HEK293 (cell line): Measurements from ENCODE around the gene CYB561A3.

ENCODE experiments used
- CTCF ChIA-PET: fragments of 350-600 bp; formaldehyde crosslinking; extraction: SDS; loops from one replicate; lab custom pipeline; 2021; ENCODE audit warnings: antibody characterized with exemption; lab: Yijun Ruan, JAX
- POLR2A ChIA-PET: fragments of 300-600 bp; formaldehyde crosslinking; extraction: SDS; loops from one replicate; lab custom pipeline; 2020; ENCODE audit warnings: antibody characterized with exemption, inconsistent platforms; lab: Yijun Ruan, JAX
- H3K27ac ChIP-seq: fragments of 200-500 bp; sonication (Bioruptor generic); 2 replicates; pipeline ENCODE4 v1.5.1; 2014; ENCODE audit warnings: low read depth, low read length, control low read depth, inconsistent platforms; ENCODE audit errors: extremely low read depth
- H3K36me3 ChIP-seq, 2 experiments: fragments of 200-500 bp in 1 of 2; sonication (Bioruptor generic) in 1 of 2; 1 replicate in 1 of 2; 2 replicates in 1 of 2; pipeline ENCODE4 v1.5.1; 2014 to 2017; ENCODE audit warnings: inconsistent platforms in 2 of 2, low read length in 2 of 2; ENCODE audit not compliant: control insufficient read depth in 2 of 2, insufficient read depth in 1 of 2
- H3K4me1 ChIP-seq: fragments of 200-500 bp; sonication (Bioruptor generic); 2 replicates; pipeline ENCODE4 v1.5.1; 2014; ENCODE audit warnings: mild to moderate bottlenecking, low read length, inconsistent platforms; ENCODE audit not compliant: control insufficient read depth, insufficient read depth
- H3K4me3 ChIP-seq: 2 replicates; pipeline ENCODE4 v1.5.1; 2011; ENCODE audit warnings: low read depth, mild to moderate bottlenecking, control low read depth, low read length, moderate library complexity
- H3K9me3 ChIP-seq: fragments of 200-500 bp; sonication (Bioruptor generic); 2 replicates; pipeline ENCODE4 v1.5.1; 2014; ENCODE audit warnings: low read depth, low read length, inconsistent platforms; ENCODE audit not compliant: control insufficient read depth, insufficient read depth
- ELK4 ChIP-seq: IDR thresholded peaks from 2 replicates; pipeline ENCODE4 v1.6.1; 2011; ENCODE audit warnings: mild to moderate bottlenecking, low read depth, low read length, borderline replicate concordance
- KLF9 ChIP-seq: fragments of 450-650 bp; formaldehyde crosslinking; IDR thresholded peaks from 2 replicates; pipeline ENCODE4 v1.5.1; 2016; ENCODE audit warnings: missing biosample characterization, missing genetic modification characterization, low read depth
- TRIM28 ChIP-seq: IDR thresholded peaks from 2 replicates; pipeline ENCODE4 v1.6.1; 2011; ENCODE audit warnings: low read length, control low read depth, borderline replicate concordance
- ZBTB1 ChIP-seq: fragments of 450-650 bp; formaldehyde crosslinking; IDR thresholded peaks from 2 replicates; pipeline ENCODE4 v1.5.1; 2016; ENCODE audit warnings: missing biosample characterization, missing genetic modification characterization
- ZBTB49 ChIP-seq: fragments of 450-650 bp; formaldehyde crosslinking; IDR thresholded peaks from 2 replicates; pipeline ENCODE4 v1.5.1; 2016; ENCODE audit warnings: missing biosample characterization, missing genetic modification characterization, low read depth
- ZFP41 ChIP-seq: fragments of 450-650 bp; formaldehyde crosslinking; IDR thresholded peaks from 2 replicates; pipeline ENCODE4 v1.5.1; 2016; ENCODE audit warnings: missing biosample characterization, missing genetic modification characterization, borderline replicate concordance
- ZNF138 ChIP-seq: fragments of 450-650 bp; formaldehyde crosslinking; IDR thresholded peaks from 2 replicates; pipeline ENCODE4 v1.5.1; 2016; ENCODE audit warnings: missing biosample characterization, missing genetic modification characterization, borderline replicate concordance
- ZNF155 ChIP-seq: fragments of 450-650 bp; formaldehyde crosslinking; IDR thresholded peaks from 2 replicates; pipeline ENCODE4 v1.5.1; 2016; ENCODE audit warnings: missing biosample characterization, missing genetic modification characterization
- ZNF174 ChIP-seq: fragments of 450-650 bp; formaldehyde crosslinking; IDR thresholded peaks from 2 replicates; pipeline ENCODE4 v1.5.0; 2017; ENCODE audit warnings: missing biosample characterization, mild to moderate bottlenecking, missing genetic modification characterization
- ZNF248 ChIP-seq: fragments of 450-650 bp; formaldehyde crosslinking; IDR thresholded peaks from 2 replicates; pipeline ENCODE4 v1.5.1; 2017; ENCODE audit warnings: missing biosample characterization, missing genetic modification characterization
- ZNF530 ChIP-seq: fragments of 450-650 bp; formaldehyde crosslinking; IDR thresholded peaks from 2 replicates; pipeline ENCODE4 v1.5.1; 2016; ENCODE audit warnings: low read depth, missing biosample characterization, missing genetic modification characterization
- ZNF558 ChIP-seq: fragments of 450-650 bp; formaldehyde crosslinking; IDR thresholded peaks from 2 replicates; pipeline ENCODE4 v1.5.1; 2016; ENCODE audit warnings: missing biosample characterization, missing genetic modification characterization
- ZNF596 ChIP-seq: fragments of 450-650 bp; IDR thresholded peaks from 2 replicates; pipeline ENCODE4 v1.5.0; 2018; ENCODE audit warnings: missing biosample characterization, mild to moderate bottlenecking, missing genetic modification characterization, moderate library complexity
- ZNF621 ChIP-seq: fragments of 450-650 bp; formaldehyde crosslinking; IDR thresholded peaks from 2 replicates; pipeline ENCODE4 v1.5.1; 2017; ENCODE audit warnings: missing biosample characterization, missing genetic modification characterization
- ZNF664 ChIP-seq: fragments of 450-650 bp; formaldehyde crosslinking; IDR thresholded peaks from 2 replicates; pipeline ENCODE4 v1.5.1; 2016; ENCODE audit warnings: missing biosample characterization, missing genetic modification characterization
- ZNF785 ChIP-seq: fragments of 450-650 bp; formaldehyde crosslinking; IDR thresholded peaks from 2 replicates; pipeline ENCODE4 v1.5.1; 2016; ENCODE audit warnings: missing biosample characterization, missing genetic modification characterization
- ZSCAN30 ChIP-seq: fragments of 450-650 bp; IDR thresholded peaks from 2 replicates; pipeline ENCODE4 v1.5.1; 2018; ENCODE audit warnings: missing biosample characterization, mild to moderate bottlenecking, missing genetic modification characterization, moderate library complexity
- ZSCAN5A ChIP-seq: fragments of 450-650 bp; formaldehyde crosslinking; IDR thresholded peaks from 2 replicates; pipeline ENCODE4 v1.5.1; 2016; ENCODE audit warnings: missing biosample characterization, missing genetic modification characterization
- ZXDB ChIP-seq: fragments of 450-650 bp; formaldehyde crosslinking; IDR thresholded peaks from 2 replicates; pipeline ENCODE4 v1.5.1; 2016; ENCODE audit warnings: missing biosample characterization, missing genetic modification characterization
- TF ChIP-seq, protein P1 (sequence below): sonication (generic); formaldehyde crosslinking; IDR thresholded peaks from 2 replicates; pipeline ENCODE4 v1.8.1; 2022; ENCODE audit warnings: mild to moderate bottlenecking, moderate library complexity, missing genetic modification reagents
- TF ChIP-seq, protein P2 (sequence below): fragments of 450-650 bp; formaldehyde crosslinking; IDR thresholded peaks from 2 replicates; pipeline ENCODE4 v1.5.1; 2016; ENCODE audit warnings: missing biosample characterization, missing genetic modification characterization
- TF ChIP-seq, protein P3 (sequence below): fragments of 450-650 bp; formaldehyde crosslinking; IDR thresholded peaks from 2 replicates; pipeline ENCODE4 v1.5.1; 2016; ENCODE audit warnings: missing biosample characterization, missing genetic modification characterization, borderline replicate concordance

Gene CYB561A3

DNA sequence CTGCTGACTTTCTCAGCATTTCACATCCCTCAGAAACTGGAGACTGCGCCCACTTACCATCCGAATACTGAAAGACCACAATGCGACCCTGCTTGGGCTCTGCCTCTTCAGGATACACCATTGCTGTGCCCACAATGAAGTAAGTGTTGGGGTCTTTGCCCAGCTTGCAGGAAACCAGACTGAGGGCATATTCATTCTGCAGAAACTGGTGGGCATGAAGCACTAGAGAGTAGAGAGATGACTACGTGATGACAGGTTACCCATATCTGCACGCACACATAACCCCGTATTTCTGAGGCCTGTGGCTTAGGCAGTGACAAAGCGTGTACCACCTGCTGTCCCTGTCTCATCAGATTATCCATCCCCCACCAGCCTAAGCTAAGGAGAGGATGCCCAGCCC is 51.9 kb downstream of the CYB561A3 start (continued):
- TF ChIP-seq ZSCAN5A (tag by site-specific recombination) (no peak), ZNF155 (tag by site-specific recombination) (no peak), ZNF248 (tag by site-specific recombination) (no peak), ZNF596 (tag by site-specific recombination) (no peak), ZXDB (tag by site-specific recombination) (no peak), ZNF558 (tag by site-specific recombination) (no peak), ZNF785 (tag by site-specific recombination) (no peak)
- TF ChIP-seq, protein P1, sequence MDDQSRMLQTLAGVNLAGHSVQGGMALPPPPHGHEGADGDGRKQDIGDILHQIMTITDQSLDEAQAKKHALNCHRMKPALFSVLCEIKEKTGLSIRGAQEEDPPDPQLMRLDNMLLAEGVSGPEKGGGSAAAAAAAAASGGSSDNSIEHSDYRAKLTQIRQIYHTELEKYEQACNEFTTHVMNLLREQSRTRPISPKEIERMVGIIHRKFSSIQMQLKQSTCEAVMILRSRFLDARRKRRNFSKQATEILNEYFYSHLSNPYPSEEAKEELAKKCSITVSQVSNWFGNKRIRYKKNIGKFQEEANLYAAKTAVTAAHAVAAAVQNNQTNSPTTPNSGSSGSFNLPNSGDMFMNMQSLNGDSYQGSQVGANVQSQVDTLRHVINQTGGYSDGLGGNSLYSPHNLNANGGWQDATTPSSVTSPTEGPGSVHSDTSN (CRISPR knock-in tag) = no peak
- TF ChIP-seq, all 188 proteins: peak for 0

GRCh38 chr11:61309141-61309540 is 52.5 kb downstream of the CYB561A3 start:
- H3K4me3 ChIP-seq = no peak overlapping the region
- H3K4me1 ChIP-seq = no peaks in the 10 kb centered on the region
- no peaks in the 10 kb centered on the region for H3K9me3 ChIP-seq
- H3K36me3 ChIP-seq = peaks cover 22 to 99% of the 10 kb centered on the region in 2 experiments
- H3K27ac ChIP-seq = no peak overlapping the region
- CTCF ChIA-PET = interaction anchor here (0.7 kb wide), 1 partner anchor 27 kb away, joined by 3 read pairs; no protein-coding TSS in a partner anchor
- POLR2A ChIA-PET = no interaction called here
- TF ChIP-seq ZBTB1 (tag by site-specific recombination) = no peak
- TF ChIP-seq ZNF155 (tag by site-specific recombination) = no peak
- TF ChIP-seq ZBTB49 (tag by site-specific recombination) = no peak
- TF ChIP-seq, protein P2, sequence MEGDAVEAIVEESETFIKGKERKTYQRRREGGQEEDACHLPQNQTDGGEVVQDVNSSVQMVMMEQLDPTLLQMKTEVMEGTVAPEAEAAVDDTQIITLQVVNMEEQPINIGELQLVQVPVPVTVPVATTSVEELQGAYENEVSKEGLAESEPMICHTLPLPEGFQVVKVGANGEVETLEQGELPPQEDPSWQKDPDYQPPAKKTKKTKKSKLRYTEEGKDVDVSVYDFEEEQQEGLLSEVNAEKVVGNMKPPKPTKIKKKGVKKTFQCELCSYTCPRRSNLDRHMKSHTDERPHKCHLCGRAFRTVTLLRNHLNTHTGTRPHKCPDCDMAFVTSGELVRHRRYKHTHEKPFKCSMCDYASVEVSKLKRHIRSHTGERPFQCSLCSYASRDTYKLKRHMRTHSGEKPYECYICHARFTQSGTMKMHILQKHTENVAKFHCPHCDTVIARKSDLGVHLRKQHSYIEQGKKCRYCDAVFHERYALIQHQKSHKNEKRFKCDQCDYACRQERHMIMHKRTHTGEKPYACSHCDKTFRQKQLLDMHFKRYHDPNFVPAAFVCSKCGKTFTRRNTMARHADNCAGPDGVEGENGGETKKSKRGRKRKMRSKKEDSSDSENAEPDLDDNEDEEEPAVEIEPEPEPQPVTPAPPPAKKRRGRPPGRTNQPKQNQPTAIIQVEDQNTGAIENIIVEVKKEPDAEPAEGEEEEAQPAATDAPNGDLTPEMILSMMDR = no peak
- no peak for TF ChIP-seq ZSCAN30 (tag by site-specific recombination)
- TF ChIP-seq ZNF664 (tag by site-specific recombination) = no peak
- TF ChIP-seq KLF9 (tag by site-specific recombination) = no peak
- no peak for TF ChIP-seq ZNF530 (tag by site-specific recombination)
- TF ChIP-seq ZNF174 = no peak
- no peak for TF ChIP-seq ZFP41
- TF ChIP-seq, protein P3, sequence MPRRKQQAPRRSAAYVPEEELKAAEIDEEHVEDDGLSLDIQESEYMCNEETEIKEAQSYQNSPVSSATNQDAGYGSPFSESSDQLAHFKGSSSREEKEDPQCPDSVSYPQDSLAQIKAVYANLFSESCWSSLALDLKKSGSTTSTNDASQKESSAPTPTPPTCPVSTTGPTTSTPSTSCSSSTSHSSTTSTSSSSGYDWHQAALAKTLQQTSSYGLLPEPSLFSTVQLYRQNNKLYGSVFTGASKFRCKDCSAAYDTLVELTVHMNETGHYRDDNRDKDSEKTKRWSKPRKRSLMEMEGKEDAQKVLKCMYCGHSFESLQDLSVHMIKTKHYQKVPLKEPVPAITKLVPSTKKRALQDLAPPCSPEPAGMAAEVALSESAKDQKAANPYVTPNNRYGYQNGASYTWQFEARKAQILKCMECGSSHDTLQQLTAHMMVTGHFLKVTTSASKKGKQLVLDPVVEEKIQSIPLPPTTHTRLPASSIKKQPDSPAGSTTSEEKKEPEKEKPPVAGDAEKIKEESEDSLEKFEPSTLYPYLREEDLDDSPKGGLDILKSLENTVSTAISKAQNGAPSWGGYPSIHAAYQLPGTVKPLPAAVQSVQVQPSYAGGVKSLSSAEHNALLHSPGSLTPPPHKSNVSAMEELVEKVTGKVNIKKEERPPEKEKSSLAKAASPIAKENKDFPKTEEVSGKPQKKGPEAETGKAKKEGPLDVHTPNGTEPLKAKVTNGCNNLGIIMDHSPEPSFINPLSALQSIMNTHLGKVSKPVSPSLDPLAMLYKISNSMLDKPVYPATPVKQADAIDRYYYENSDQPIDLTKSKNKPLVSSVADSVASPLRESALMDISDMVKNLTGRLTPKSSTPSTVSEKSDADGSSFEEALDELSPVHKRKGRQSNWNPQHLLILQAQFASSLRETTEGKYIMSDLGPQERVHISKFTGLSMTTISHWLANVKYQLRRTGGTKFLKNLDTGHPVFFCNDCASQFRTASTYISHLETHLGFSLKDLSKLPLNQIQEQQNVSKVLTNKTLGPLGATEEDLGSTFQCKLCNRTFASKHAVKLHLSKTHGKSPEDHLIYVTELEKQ (tag by site-specific recombination) = no peak
- no peak for TF ChIP-seq ELK4
- TF ChIP-seq TRIM28 = no peak
- no peak for TF ChIP-seq ZNF138 (tag by site-specific recombination)
- no peak for TF ChIP-seq ZNF621 (tag by site-specific recombination)
